Fibroblast of lung (primary cell): ENCODE results near the gene IL1RAPL2.

Experiments
- CTCF ChIP-seq, 2 donors: IDR thresholded peaks in 1 of 2; conservative IDR thresholded peaks in 1 of 2; 1 replicate in 1 of 2; 2 replicates in 1 of 2; pipeline ENCODE4 v1.5.1; 2011 to 2012; ENCODE audit warnings: low read length in 2 of 2, control low read depth in 1 of 2, inconsistent platforms in 1 of 2, low read depth in 1 of 2, mild to moderate bottlenecking in 1 of 2
- EZH2 ChIP-seq: IDR thresholded peaks from 2 replicates; pipeline ENCODE4 v1.5.1; 2012; ENCODE audit warnings: low read length, control low read depth, mild to moderate bottlenecking; ENCODE audit errors: missing control alignments

- TF ChIP-seq CTCF (conservative IDR thresholded peaks at IDR 0.05 in 1 of 2, IDR thresholded peaks at IDR 0.05 in 1 of 2; ENCODE audit: low read depth in 1 of 2, low read length in 2 of 2) (no peak), EZH2 (no peak)
These were observed 936.3 kb downstream of the IL1RAPL2 start for GRCh38 chrX:105502336-105502735.
